ENCODE results near the gene NEMP2.

The NEMP2 gene

GRCh38 chr2:190490502-190490901 is 44.0 kb downstream of the NEMP2 start:
- Histone ChIP-seq H3K27ac (ENCODE audit: low read depth, low read length) (no peak overlapping the region), H3K9me3 (ENCODE audit: control insufficient read depth, insufficient read depth, low read length) (no peaks in the 10 kb centered on the region), H3K4me1 (ENCODE audit: control insufficient read depth, low read length) (no peaks in the 10 kb centered on the region), H3K79me2 (ENCODE audit: control insufficient read depth, low read length) (no peaks in the 10 kb centered on the region), H3K4me3 (ENCODE audit: low read length) (no peak overlapping the region), H3K36me3 (ENCODE audit: control insufficient read depth, low read length) (peaks cover 24% of the 10 kb centered on the region), H4K20me1 (ENCODE audit: control insufficient read depth, insufficient read depth, low read depth, low read length) (no peaks in the 10 kb centered on the region), H3K27me3 (ENCODE audit: control insufficient read depth, low read length) (no peaks in the 10 kb centered on the region), H3K9me2 (replicated peaks; ENCODE audit: control insufficient read depth, low read length) (no peaks in the 10 kb centered on the region), H3K4me2 (ENCODE audit: low read length) (no peak overlapping the region), H3F3A (ENCODE audit: control insufficient read depth, insufficient read depth) (no peaks in the 10 kb centered on the region)
- TF ChIP-seq EZH2phosphoT487 (IDR thresholded peaks at IDR 0.05; ENCODE audit: borderline replicate concordance, low read length) (no peak), CTCF (IDR thresholded peaks at IDR 0.05; ENCODE audit: low read depth, low read length, poor library complexity, severe bottlenecking) (no peak)

- TF ChIP-seq CTCF (IDR thresholded peaks at IDR 0.05; ENCODE audit: low read depth, low read length, poor library complexity, severe bottlenecking): no peak
- TF ChIP-seq EZH2phosphoT487 (IDR thresholded peaks at IDR 0.05; ENCODE audit: borderline replicate concordance, low read length): no peak
- no peaks in the 10 kb centered on the region for H3F3A ChIP-seq (ENCODE audit: control insufficient read depth, insufficient read depth)
- H3K79me2 ChIP-seq (ENCODE audit: control insufficient read depth, low read length): no peaks in the 10 kb centered on the region
These were observed 45.0 kb downstream of the NEMP2 start for GRCh38 chr2:190489475-190489874.

GRCh38 chr2:190488516-190489233 is 45.8 kb downstream of the NEMP2 start:
- Histone ChIP-seq H3K27ac (ENCODE audit: low read depth, low read length) (no peak overlapping the region), H3K4me2 (ENCODE audit: low read length) (no peak overlapping the region), H3K4me1 (ENCODE audit: control insufficient read depth, low read length) (no peaks in the 10 kb centered on the region), H3K4me3 (ENCODE audit: low read length) (no peak overlapping the region), H3F3A (ENCODE audit: control insufficient read depth, insufficient read depth) (no peaks in the 10 kb centered on the region), H3K9me2 (replicated peaks; ENCODE audit: control insufficient read depth, low read length) (no peaks in the 10 kb centered on the region), H3K79me2 (ENCODE audit: control insufficient read depth, low read length) (no peaks in the 10 kb centered on the region), H3K9me3 (ENCODE audit: control insufficient read depth, insufficient read depth, low read length) (no peaks in the 10 kb centered on the region), H4K20me1 (ENCODE audit: control insufficient read depth, insufficient read depth, low read depth, low read length) (no peaks in the 10 kb centered on the region), H3K36me3 (ENCODE audit: control insufficient read depth, low read length) (peaks cover 24% of the 10 kb centered on the region), H3K27me3 (ENCODE audit: control insufficient read depth, low read length) (no peaks in the 10 kb centered on the region)
- no peak for TF ChIP-seq EZH2phosphoT487 (IDR thresholded peaks at IDR 0.05; ENCODE audit: borderline replicate concordance, low read length)
- TF ChIP-seq CTCF (IDR thresholded peaks at IDR 0.05; ENCODE audit: low read depth, low read length, poor library complexity, severe bottlenecking): no peak

More at GRCh38 chr2:190489475-190489874, 45.0 kb downstream of the NEMP2 start:
- H3K27me3 ChIP-seq (ENCODE audit: control insufficient read depth, low read length): no peaks in the 10 kb centered on the region
- H3K4me1 ChIP-seq (ENCODE audit: control insufficient read depth, low read length): no peaks in the 10 kb centered on the region
- H3K4me2 ChIP-seq (ENCODE audit: low read length): no peak overlapping the region
- H3K27ac ChIP-seq (ENCODE audit: low read depth, low read length): no peak overlapping the region
- H4K20me1 ChIP-seq (ENCODE audit: control insufficient read depth, insufficient read depth, low read depth, low read length): no peaks in the 10 kb centered on the region
- H3K36me3 ChIP-seq (ENCODE audit: control insufficient read depth, low read length): peaks cover 24% of the 10 kb centered on the region
- H3K9me3 ChIP-seq (ENCODE audit: control insufficient read depth, insufficient read depth, low read length): no peaks in the 10 kb centered on the region
- no peaks in the 10 kb centered on the region for H3K9me2 ChIP-seq (replicated peaks; ENCODE audit: control insufficient read depth, low read length)
- no peak overlapping the region for H3K4me3 ChIP-seq (ENCODE audit: low read length)

Data from DOHH2 (cell line).